Thyroid gland (tissue), 4 donors: Measurements from ENCODE around the gene GTF2H2C.

ENCODE experiments used
- POLR2A ChIP-seq, 2 donors: fragments of 450-650 bp; IDR thresholded peaks; one replicate each; pipeline ENCODE4 v1.6.1; 2017; ENCODE audit warnings: antibody characterized with exemption in 2 of 2, mild to moderate bottlenecking in 2 of 2, moderate library complexity in 1 of 2
- TF ChIP-seq, protein P1 (sequence below), 6 experiments: fragments of 200-600 bp in 3 of 6; fragments of 450-650 bp in 3 of 6; sonication (generic) in 3 of 6; IDR thresholded peaks; one replicate each; pipeline ENCODE4 v1.5.1; 2016 to 2019; ENCODE audit warnings: antibody characterized with exemption in 6 of 6, mild to moderate bottlenecking in 2 of 6, inconsistent platforms in 1 of 6, moderate library complexity in 1 of 6

- TF ChIP-seq, protein P1, sequence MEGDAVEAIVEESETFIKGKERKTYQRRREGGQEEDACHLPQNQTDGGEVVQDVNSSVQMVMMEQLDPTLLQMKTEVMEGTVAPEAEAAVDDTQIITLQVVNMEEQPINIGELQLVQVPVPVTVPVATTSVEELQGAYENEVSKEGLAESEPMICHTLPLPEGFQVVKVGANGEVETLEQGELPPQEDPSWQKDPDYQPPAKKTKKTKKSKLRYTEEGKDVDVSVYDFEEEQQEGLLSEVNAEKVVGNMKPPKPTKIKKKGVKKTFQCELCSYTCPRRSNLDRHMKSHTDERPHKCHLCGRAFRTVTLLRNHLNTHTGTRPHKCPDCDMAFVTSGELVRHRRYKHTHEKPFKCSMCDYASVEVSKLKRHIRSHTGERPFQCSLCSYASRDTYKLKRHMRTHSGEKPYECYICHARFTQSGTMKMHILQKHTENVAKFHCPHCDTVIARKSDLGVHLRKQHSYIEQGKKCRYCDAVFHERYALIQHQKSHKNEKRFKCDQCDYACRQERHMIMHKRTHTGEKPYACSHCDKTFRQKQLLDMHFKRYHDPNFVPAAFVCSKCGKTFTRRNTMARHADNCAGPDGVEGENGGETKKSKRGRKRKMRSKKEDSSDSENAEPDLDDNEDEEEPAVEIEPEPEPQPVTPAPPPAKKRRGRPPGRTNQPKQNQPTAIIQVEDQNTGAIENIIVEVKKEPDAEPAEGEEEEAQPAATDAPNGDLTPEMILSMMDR (IDR thresholded peaks at IDR 0.05) = no peak
- TF ChIP-seq POLR2A (IDR thresholded peaks at IDR 0.05) = no peak
These were observed 43.2 kb upstream of the GTF2H2C start for GRCh38 chr5:69516769-69517168.
